K562 (cell line): ENCODE data around the gene ATP1A2. TPM values are rescaled to one million over a fixed set of nuclear protein-coding genes. Genes with fewer than 3 reads are reported as not detected.

Experiments used
- ATAC-seq: fragments of 200-7000 bp; cut with Tn5 transposase; 3 replicates; pipeline ENCODE4 v1.9.1; 2020; ENCODE audit warnings: moderate library complexity
- BruUV-seq: library from RNA; stranded (reverse); fragments of 400-500 nt; replicated peaks from 2 replicates; lab custom pipeline; 2021; lab: Mats Ljungman, UMichigan
- CTCF ChIA-PET: fragments of 300-600 bp; formaldehyde crosslinking; extraction: SDS; loops from one replicate; lab custom pipeline; 2021; ENCODE audit warnings: low intra/inter-chr PET ratio; lab: Yijun Ruan, JAX
- POLR2A ChIA-PET: fragments of 300-600, 350-650 bp; sonication (Branson Sonifier 250); formaldehyde crosslinking; extraction: SDS; loops from one replicate; lab custom pipeline; 2021; ENCODE audit warnings: antibody characterized with exemption, inconsistent platforms; lab: Yijun Ruan, JAX
- DNase-seq, 4 experiments: peaks; one replicate each; pipeline versions ENCODE4 v3.0.0 to v3.0.0-alpha.2; 2011 to 2018; ENCODE audit warnings: low spot score in 3 of 4, mixed read lengths in 3 of 4; ENCODE audit errors: extremely low read depth in 1 of 4
- FAIRE-seq: peaks from 2 replicates; lab custom pipeline; 2011; peaks lifted over from hg19 to GRCh38; lab: Jason Lieb, UNC
- H2AFZ ChIP-seq: 2 replicates; pipeline ENCODE4 v1.6.0; 2011; ENCODE audit warnings: low read depth, low read length, control low read depth, inconsistent platforms
- H3K27ac ChIP-seq: fragments of 200-600 bp; 3 replicates; pipeline ENCODE4 v1.8.0; 2011; ENCODE audit warnings: low read depth, mild to moderate bottlenecking, control low read depth, inconsistent platforms, low read length, moderate library complexity, mixed read lengths; ENCODE audit errors: extremely low read depth
- H3K27me3 ChIP-seq, 2 experiments: fragments of 300-600 bp in 1 of 2; 2 replicates in 1 of 2; 3 replicates in 1 of 2; pipeline versions ENCODE4 v1.6.0 to v1.8.0; 2011; ENCODE audit warnings: inconsistent platforms in 2 of 2, low read length in 2 of 2, mild to moderate bottlenecking in 1 of 2, mixed read lengths in 1 of 2, moderate library complexity in 1 of 2; ENCODE audit not compliant: control insufficient read depth in 2 of 2, insufficient read depth in 2 of 2
- H3K36me3 ChIP-seq: fragments of 300-600 bp; 3 replicates; pipeline ENCODE4 v1.8.0; 2011; ENCODE audit warnings: mild to moderate bottlenecking, low read length, inconsistent platforms; ENCODE audit not compliant: control insufficient read depth, insufficient read depth
- H3K4me1 ChIP-seq, 2 experiments: fragments of 200-600 bp in 1 of 2; replicated peaks in 1 of 2; 2 replicates in 1 of 2; 3 replicates in 1 of 2; pipeline versions ENCODE4 v1.5.1 to v1.8.0; 2011; ENCODE audit warnings: inconsistent platforms in 2 of 2, low read length in 2 of 2, mild to moderate bottlenecking in 1 of 2, mixed read lengths in 1 of 2, moderate library complexity in 1 of 2; ENCODE audit not compliant: control insufficient read depth in 2 of 2, insufficient read depth in 2 of 2
- H3K4me2 ChIP-seq: 2 replicates; pipeline ENCODE4 v1.6.1; 2011; ENCODE audit warnings: low read length, control low read depth, inconsistent platforms, mixed read lengths; ENCODE audit not compliant: insufficient read depth
- H3K4me3 ChIP-seq: fragments of 200-600 bp; sonication (generic), shearing (Covaris generic); 2 replicates; pipeline ENCODE4 v1.5.1; 2016; ENCODE audit warnings: control low read depth, inconsistent platforms
- H3K79me2 ChIP-seq: fragments of 200-600 bp; 3 replicates; pipeline ENCODE4 v1.8.0; 2011; ENCODE audit warnings: low read length, inconsistent platforms; ENCODE audit not compliant: control insufficient read depth, insufficient read depth
- H3K9ac ChIP-seq, 2 experiments: 2 replicates each; pipeline versions ENCODE4 v1.6.0 to v1.6.1; 2011; ENCODE audit warnings: low read depth in 2 of 2, low read length in 2 of 2, control low read depth in 1 of 2, inconsistent platforms in 1 of 2, mild to moderate bottlenecking in 1 of 2, mixed read lengths in 1 of 2; ENCODE audit not compliant: insufficient read depth in 1 of 2
- H3K9me1 ChIP-seq: one replicate; pipeline ENCODE4 v1.6.0; 2011; ENCODE audit warnings: inconsistent platforms, mild to moderate bottlenecking, low read length, moderate library complexity; ENCODE audit not compliant: control insufficient read depth, insufficient read depth
- H3K9me3 ChIP-seq: replicated peaks from 2 replicates; pipeline ENCODE4 v1.5.1; 2011; ENCODE audit warnings: low read depth, low read length, inconsistent platforms; ENCODE audit not compliant: control insufficient read depth, insufficient read depth
- H4K20me1 ChIP-seq: replicated peaks from 2 replicates; pipeline ENCODE4 v1.6.1; 2011; ENCODE audit warnings: low read length, inconsistent platforms, mixed read lengths; ENCODE audit not compliant: control insufficient read depth, insufficient read depth
- CBX3 ChIP-seq, 2 experiments: IDR thresholded peaks; 1 replicate in 1 of 2; 2 replicates in 1 of 2; pipeline ENCODE4 v1.6.1; 2012; ENCODE audit warnings: inconsistent platforms in 2 of 2, low read length in 2 of 2, borderline replicate concordance in 1 of 2, control low read depth in 1 of 2
- CXXC5 ChIP-seq: fragments of 250-450 bp; sonication (Bioruptor Pico); IDR thresholded peaks from 2 replicates; pipeline ENCODE4 v1.8.0; 2022; ENCODE audit warnings: inconsistent platforms, mild to moderate bottlenecking, moderate library complexity
- DEAF1 ChIP-seq: fragments of 450-650 bp; formaldehyde crosslinking; IDR thresholded peaks from 2 replicates; pipeline ENCODE4 v1.4.0; 2020; ENCODE audit warnings: mild to moderate bottlenecking, moderate library complexity
- ETV5 ChIP-seq: sonication (generic); formaldehyde crosslinking; IDR thresholded peaks from 2 replicates; pipeline ENCODE4 v1.4.0; 2020; ENCODE audit warnings: low read depth, mild to moderate bottlenecking, missing genetic modification reagents
- HDGF ChIP-seq: fragments of 450-650 bp; IDR thresholded peaks from 2 replicates; pipeline ENCODE4 v1.6.1; 2016
- HNRNPLL ChIP-seq: fragments of 200-400 bp; formaldehyde crosslinking; IDR thresholded peaks from 2 replicates; pipeline ENCODE4 v1.6.1; 2017; ENCODE audit warnings: low read length, low read depth, mild to moderate bottlenecking; ENCODE audit not compliant: poor library complexity, severe bottlenecking
- JUNB ChIP-seq: fragments of 450-650 bp; formaldehyde crosslinking; conservative IDR thresholded peaks from 2 replicates; pipeline ENCODE4 v1.4.0; 2020; ENCODE audit warnings: mild to moderate bottlenecking
- KAT8 ChIP-seq: fragments of 450-650 bp; IDR thresholded peaks from 2 replicates; pipeline ENCODE4 v1.6.1; 2016; ENCODE audit warnings: low read depth, mild to moderate bottlenecking
- PHB2 ChIP-seq: fragments of 450-650 bp; IDR thresholded peaks from 2 replicates; pipeline ENCODE4 v1.6.1; 2017; ENCODE audit warnings: low read depth
- POLR3G ChIP-seq: IDR thresholded peaks from 2 replicates; pipeline ENCODE4 v1.6.1; 2011; ENCODE audit not compliant: insufficient read length, insufficient replicate concordance; ENCODE audit errors: extremely low read depth
- PREB ChIP-seq: sonication (generic); formaldehyde crosslinking; IDR thresholded peaks from 2 replicates; pipeline ENCODE4 v1.8.1; 2023; ENCODE audit warnings: mild to moderate bottlenecking, missing genetic modification reagents
- SMARCC2 ChIP-seq: fragments of 450-650 bp; IDR thresholded peaks from 2 replicates; pipeline ENCODE4 v1.6.1; 2017; ENCODE audit warnings: antibody characterized with exemption, moderate library complexity, mild to moderate bottlenecking, low read depth
- TAF15 ChIP-seq: fragments of 200-400 bp; formaldehyde crosslinking; IDR thresholded peaks from 2 replicates; pipeline ENCODE4 v1.6.1; 2017; ENCODE audit warnings: mild to moderate bottlenecking, low read depth, low read length, moderate library complexity
- TCFL5 ChIP-seq: fragments of 250-450 bp; sonication (Bioruptor Pico); conservative IDR thresholded peaks from 2 replicates; pipeline ENCODE4 v1.6.1; 2021; ENCODE audit warnings: mild to moderate bottlenecking, moderate library complexity, matching md5 sums
- ZNF263 ChIP-seq: sonication (generic); formaldehyde crosslinking; IDR thresholded peaks from 2 replicates; pipeline ENCODE4 v1.8.0; 2022; ENCODE audit warnings: mild to moderate bottlenecking, missing genetic modification reagents, borderline replicate concordance
- ZNF785 ChIP-seq: fragments of 250-450 bp; sonication (Bioruptor Pico); IDR thresholded peaks from 2 replicates; pipeline ENCODE4 v1.4.0; 2020; ENCODE audit warnings: mild to moderate bottlenecking
- WGBS: fragments of 100-300 bp; shearing (Covaris generic); methylation state at CpG from one replicate; pipeline ENCODE4 v1.1.6; 2016; ENCODE audit warnings: low coverage, mixed read lengths; ENCODE audit not compliant: insufficient coverage; ENCODE audit errors: missing lambda C conversion rate; 5-methylcytosine and 5-hydroxymethylcytosine counted together
- in situ Hi-C: fragments of 300-500 bp; cut with MboI; formaldehyde crosslinking; loops from 4 replicates; pipeline ENCODE4 v1.15.0; 2018; ENCODE audit warnings: inconsistent platforms, mixed read lengths
- intact Hi-C: fragments of 100-400 bp; cut with micrococcal nuclease; formaldehyde crosslinking; loops from 2 replicates; pipeline ENCODE4 v1.14.2; 2022
- polyA plus RNA-seq, 8 experiments: library from polyadenylated mRNA; depleted of rRNA in 4 of 8; stranded (reverse) in 5 of 8; unstranded in 3 of 8; fragments of >200 nt; fragmentation: Nextera tagmentation in 2 of 8; fragmentation: Illumina TruSeq in 1 of 8; extraction: Ambion mirVana in 2 of 8; extraction: Trizol in 1 of 8; gene quantifications; 2 replicates each; pipeline versions ENCODE4 v1.2.1 to v1.2.3, GENCODE V29; 2011 to 2014; ENCODE audit warnings: inconsistent platforms in 1 of 8, missing spikeins in 1 of 8
- total RNA-seq, 7 experiments: library from RNA; depleted of rRNA in 6 of 7; stranded (reverse); fragments of >200 nt in 6 of 7; fragmentation: Illumina TruSeq in 2 of 7; extraction: Trizol in 2 of 7; gene quantifications; 2 replicates each; pipeline versions ENCODE4 v1.2.1 to v1.2.3, GENCODE V29; 2011 to 2021; ENCODE audit warnings: low replicate concordance in 1 of 7
- TF ChIP-seq, protein P1 (sequence below): fragments of 450-650 bp; IDR thresholded peaks from one replicate; pipeline ENCODE4 v1.6.1; 2018; ENCODE audit warnings: mild to moderate bottlenecking, moderate library complexity; ENCODE audit not compliant: partially characterized antibody

Gene ATP1A2
- total and polyA plus RNA-seq, 9 of the 15 experiments (the other 6 are each of a cell fraction or from before 2014, with no cell fraction given): 0.04 to 0.11 (median 0.09) TPM; not detected in 6

DNA sequence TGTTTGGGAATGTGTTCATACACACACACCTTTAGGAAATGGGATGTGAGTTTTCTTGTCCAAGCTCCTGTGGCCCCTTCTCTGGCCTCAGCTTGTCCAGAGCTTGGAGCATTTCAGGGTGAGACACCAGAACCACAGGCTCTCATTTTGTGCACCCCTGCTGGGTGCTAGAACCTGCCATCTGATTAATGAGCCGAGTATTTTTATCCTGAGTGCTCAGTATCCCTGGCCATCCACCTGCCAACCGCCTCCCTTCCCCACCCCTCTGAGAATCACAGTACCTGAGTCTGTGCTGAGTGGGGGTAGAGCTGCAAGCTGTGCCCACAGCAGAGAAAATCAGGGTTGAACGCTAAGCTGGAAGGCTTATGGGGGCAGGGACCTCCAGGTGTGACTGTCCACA is 76.2 kb downstream of the ATP1A2 start:
- Histone ChIP-seq H4K20me1 (no peaks in the 10 kb centered on the region), H2AFZ (no peak overlapping the region), H3K36me3 (no peaks in the 10 kb centered on the region; the same call in 2 of the 3 replicates), H3K27ac (no peak overlapping the region), H3K9ac (peak overlapping the region in 1 of 2 experiments; percentile 36; a peak in 1 of 4 replicates), H3K4me2 (no peak overlapping the region), H3K9me3 (no peaks in the 10 kb centered on the region), H3K79me2 (no peaks in the 10 kb centered on the region), H3K9me1 (no peaks in the 10 kb centered on the region), H3K4me1 (peaks cover 4 to 10% of the 10 kb centered on the region in 2 experiments), H3K27me3 (peaks cover 16 to 49% of the 10 kb centered on the region in 2 experiments; a peak in 4 of 5 replicates), H3K4me3 (no peak overlapping the region)
- FAIRE-seq: no peak
- ChIA-PET CTCF (interaction anchor here (1.5 to 2.4 kb wide), 3 partner anchors 28 to 100 kb away, joined by 3 to 13 read pairs (median 10); no protein-coding TSS in a partner anchor), POLR2A (interaction anchor here (0.6 to 1.6 kb wide), 3 partner anchors 23 to 230 kb away, joined by 3 to 4 read pairs (median 3); no protein-coding TSS in a partner anchor)
- no peak for ATAC-seq
- no peak for DNase-seq
- BruUV-seq: no TSS peak
- in situ Hi-C loops: no loop called here
- intact Hi-C loops: loop anchor here (2.0 to 10.0 kb wide), 2 partner anchors 91 to 413 kb away; no protein-coding TSS in a partner anchor
- WGBS: 0% methylated on average over 3 of the region's 3 CpGs
- TF ChIP-seq KAT8 (no peak), TCFL5 (no peak), CXXC5 (CRISPR knock-in tag) (no peak), PHB2 (no peak), HNRNPLL (no peak), ZNF263 (CRISPR knock-in tag) (no peak), CBX3 (IDR thresholded peaks at IDR 0.05; ENCODE audit: borderline replicate concordance in 1 of 2, low read length in 2 of 2) (no peak), HDGF (no peak), PREB (CRISPR knock-in tag) (no peak), ZNF785 (CRISPR knock-in tag) (no peak), SMARCC2 (no peak), POLR3G (no peak), DEAF1 (CRISPR knock-in tag) (no peak), ETV5 (CRISPR knock-in tag) (no peak), TAF15 (no peak), JUNB (CRISPR knock-in tag) (no peak)
- TF ChIP-seq, protein P1, sequence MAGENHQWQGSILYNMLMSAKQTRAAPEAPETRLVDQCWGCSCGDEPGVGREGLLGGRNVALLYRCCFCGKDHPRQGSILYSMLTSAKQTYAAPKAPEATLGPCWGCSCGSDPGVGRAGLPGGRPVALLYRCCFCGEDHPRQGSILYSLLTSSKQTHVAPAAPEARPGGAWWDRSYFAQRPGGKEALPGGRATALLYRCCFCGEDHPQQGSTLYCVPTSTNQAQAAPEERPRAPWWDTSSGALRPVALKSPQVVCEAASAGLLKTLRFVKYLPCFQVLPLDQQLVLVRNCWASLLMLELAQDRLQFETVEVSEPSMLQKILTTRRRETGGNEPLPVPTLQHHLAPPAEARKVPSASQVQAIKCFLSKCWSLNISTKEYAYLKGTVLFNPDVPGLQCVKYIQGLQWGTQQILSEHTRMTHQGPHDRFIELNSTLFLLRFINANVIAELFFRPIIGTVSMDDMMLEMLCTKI: no peak
